Measurements from ENCODE around the gene ST3GAL2.
"Not testable (repeated sequence)": the region's sequence is repeated elsewhere in the genome, so short reads cannot be mapped to it uniquely, and the experiment has no call there.

The ST3GAL2 gene

GRCh38 chr16:70391881-70392481 lies 46.9 kb downstream of the ST3GAL2 start:
- no peak for TF ChIP-seq CTCF (IDR thresholded peaks at IDR 0.05; ENCODE audit: low read depth, low read length)
- no peak overlapping the region for H3K4me3 ChIP-seq (replicated peaks in 1 of 2; ENCODE audit: low read depth in 2 of 2, low read length in 2 of 2)
- DNase-seq (ENCODE audit: low read depth in 2 of 2): peak; percentile 47 to 78

- DNase-seq (ENCODE audit: low read depth in 2 of 2): no peak
- H3K4me3 ChIP-seq (replicated peaks in 1 of 2; ENCODE audit: low read depth in 2 of 2, low read length in 2 of 2): no peak overlapping the region
- no peak for TF ChIP-seq CTCF (IDR thresholded peaks at IDR 0.05; ENCODE audit: low read depth, low read length)
Observed at GRCh38 chr16:70391446-70391845, 47.5 kb downstream of the ST3GAL2 start.

- TF ChIP-seq CTCF (IDR thresholded peaks at IDR 0.05; ENCODE audit: low read depth, low read length): no peak
- no peak overlapping the region for H3K4me3 ChIP-seq (replicated peaks in 1 of 2; ENCODE audit: low read depth in 2 of 2, low read length in 2 of 2)
- no peak for DNase-seq (ENCODE audit: low read depth in 2 of 2)
Observed at GRCh38 chr16:70390774-70391173, 48.1 kb downstream of the ST3GAL2 start.

GRCh38 chr16:70388006-70388680 lies 50.8 kb downstream of the ST3GAL2 start:
- no peak overlapping the region for H3K4me3 ChIP-seq (replicated peaks in 1 of 2; ENCODE audit: low read depth in 2 of 2, low read length in 2 of 2)
- TF ChIP-seq CTCF (IDR thresholded peaks at IDR 0.05; ENCODE audit: low read depth, low read length): no peak
- DNase-seq (ENCODE audit: low read depth in 2 of 2): no peak

GRCh38 chr16:70386289-70386986 lies 52.5 kb downstream of the ST3GAL2 start:
- H3K4me3 ChIP-seq (replicated peaks in 1 of 2; ENCODE audit: low read depth in 2 of 2, low read length in 2 of 2); DNase-seq (ENCODE audit: low read depth in 2 of 2): not testable (repeated sequence)

- DNase-seq (ENCODE audit: low read depth in 2 of 2): no peak
- no peak overlapping the region for H3K4me3 ChIP-seq (replicated peaks in 1 of 2; ENCODE audit: low read depth in 2 of 2, low read length in 2 of 2)
- TF ChIP-seq CTCF (IDR thresholded peaks at IDR 0.05; ENCODE audit: low read depth, low read length): no peak
Observed at GRCh38 chr16:70383421-70383960, 55.4 kb downstream of the ST3GAL2 start.

All from cardiac fibroblast (primary cell).